HG02623 (cell line): ENCODE data around the gene DPP7.
"Not testable (repeated sequence)": the region's sequence is repeated elsewhere in the genome, so short reads cannot be mapped to it uniquely, and the experiment has no call there.

ENCODE experiments used
- ATAC-seq: cut with Tn5 transposase; IDR thresholded peaks from one replicate; pipeline ENCODE4 v1.9.1; 2021; ENCODE audit warnings: moderate library complexity; ENCODE audit not compliant: unreplicated experiment

DPP7 gene

DNA sequence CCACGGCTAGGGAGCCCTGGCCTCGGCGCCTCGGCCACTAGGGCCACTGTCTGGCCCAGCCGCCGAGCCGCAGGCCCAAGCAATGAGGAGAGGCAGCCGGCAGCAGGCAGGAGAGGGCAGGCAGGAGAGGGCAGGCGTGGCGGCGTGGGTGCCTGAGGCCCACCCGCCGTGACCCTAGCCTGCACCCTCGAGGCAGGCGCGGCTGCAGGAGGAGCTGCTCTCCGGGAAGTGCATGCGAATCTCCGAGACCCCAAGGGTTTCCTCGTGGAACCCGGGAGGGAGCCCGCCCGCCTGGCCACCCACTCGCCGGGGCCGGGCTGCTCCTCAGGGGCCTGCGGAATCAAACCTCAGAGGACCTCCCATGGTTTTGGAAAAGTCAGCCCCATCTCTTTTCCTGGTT lies 33.7 kb upstream of the DPP7 start:
- ATAC-seq: no peak

DNA sequence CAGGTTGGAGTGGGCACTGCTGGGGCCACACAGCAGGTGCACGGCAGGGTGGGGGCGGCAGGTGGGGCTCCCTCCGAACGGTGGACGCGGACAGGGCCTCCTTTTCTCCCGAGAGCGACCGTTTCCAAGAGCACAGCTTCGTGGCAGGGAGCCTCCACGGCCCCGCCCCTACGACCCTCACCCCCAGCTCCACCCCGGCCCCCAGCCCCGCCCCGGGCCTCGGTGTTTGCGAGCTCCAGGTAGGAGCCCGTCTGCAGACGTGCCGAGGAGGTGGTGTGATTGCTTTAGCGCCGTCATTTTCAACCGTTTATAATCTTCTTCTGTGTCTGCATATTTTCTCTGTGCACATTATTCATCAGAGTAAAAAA lies 33.2 kb upstream of the DPP7 start:
- ATAC-seq: no peak

DNA sequence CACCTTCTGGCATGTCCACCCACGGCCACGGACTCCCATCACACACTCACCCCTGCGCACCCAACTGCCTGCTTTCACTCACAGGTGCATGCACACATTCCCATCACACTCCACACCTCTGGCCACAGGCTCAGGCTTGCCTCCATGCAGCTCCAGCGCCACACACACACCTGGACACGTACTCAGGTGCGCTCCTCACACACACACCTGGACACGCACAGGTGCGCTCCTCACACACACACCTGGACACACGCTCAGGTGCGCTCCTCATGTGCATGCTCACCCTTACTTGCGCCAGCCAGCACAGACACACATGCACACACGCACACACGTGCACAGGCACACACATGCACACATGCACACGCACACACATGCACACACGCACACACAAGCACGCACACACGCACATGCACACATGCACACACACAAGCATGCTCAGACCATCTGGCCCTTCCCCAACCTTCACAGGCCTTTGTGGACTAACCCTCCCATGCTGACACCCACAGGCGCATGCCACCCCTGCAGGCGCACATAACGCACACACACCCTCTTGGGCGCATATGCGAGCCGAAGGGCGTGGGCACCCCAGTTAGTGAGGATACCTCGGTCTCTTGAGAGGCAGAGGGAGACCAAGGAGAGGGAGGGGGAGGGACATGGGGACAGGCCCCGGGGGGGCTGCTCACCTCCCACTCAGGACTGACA lies 32.7 kb upstream of the DPP7 start:
- no peak for ATAC-seq

DNA sequence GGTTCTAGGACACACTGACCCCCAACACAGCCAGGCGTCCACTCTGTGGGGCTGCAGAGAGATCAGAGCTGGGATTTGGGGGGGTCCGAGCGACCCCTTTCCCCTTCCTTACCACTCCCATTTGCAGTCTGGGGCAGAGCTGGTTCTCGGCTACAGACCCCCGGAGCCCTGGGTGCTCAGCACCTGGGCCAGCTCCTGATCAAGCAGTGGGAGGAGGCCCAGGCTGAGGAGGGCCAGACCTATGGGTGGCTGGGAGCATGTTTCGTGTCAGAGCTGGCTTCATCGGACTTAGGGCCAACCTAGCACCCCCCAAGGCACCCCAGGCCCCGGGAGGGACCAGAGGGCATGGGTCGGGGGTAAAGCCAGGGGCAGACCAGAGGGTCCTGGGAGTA lies 32.0 kb upstream of the DPP7 start:
- no peak for ATAC-seq

DNA sequence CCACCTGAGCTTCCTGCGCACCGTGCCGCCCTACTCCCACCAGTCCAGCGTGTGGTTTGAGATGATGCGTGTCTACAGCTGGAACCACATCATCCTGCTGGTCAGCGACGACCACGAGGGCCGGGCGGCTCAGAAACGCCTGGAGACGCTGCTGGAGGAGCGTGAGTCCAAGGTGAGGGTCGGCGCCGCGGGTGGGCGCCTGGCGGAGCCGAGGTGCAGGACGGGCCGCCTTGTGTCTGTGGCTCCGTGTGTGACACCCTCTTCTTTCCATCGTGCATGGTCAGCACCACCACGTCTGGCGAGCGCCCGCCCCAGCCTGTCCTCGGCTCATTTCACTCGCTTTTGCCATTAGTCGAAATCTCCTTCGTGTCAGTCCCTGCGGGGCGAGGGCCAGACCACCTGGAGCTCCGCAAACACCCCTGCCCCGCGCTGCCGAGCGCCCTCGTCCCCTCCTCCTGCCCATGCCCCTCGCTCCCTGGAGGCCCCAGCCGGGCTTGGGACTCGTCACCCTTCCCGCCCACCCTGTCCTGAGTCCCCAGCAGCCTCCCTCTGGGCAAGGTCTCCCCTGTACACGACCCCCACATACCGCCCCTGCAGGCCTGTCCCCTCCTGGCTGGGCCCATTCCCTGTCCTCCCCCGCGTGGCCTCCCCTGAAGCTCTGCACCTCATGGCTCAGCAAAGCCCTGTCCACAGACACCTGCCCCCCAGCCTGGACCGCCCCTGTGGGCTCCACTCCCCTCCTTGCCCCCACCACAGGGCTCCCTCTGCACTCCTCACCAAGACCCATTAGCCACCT lies 31.4 kb upstream of the DPP7 start:
- ATAC-seq: no peak

DNA sequence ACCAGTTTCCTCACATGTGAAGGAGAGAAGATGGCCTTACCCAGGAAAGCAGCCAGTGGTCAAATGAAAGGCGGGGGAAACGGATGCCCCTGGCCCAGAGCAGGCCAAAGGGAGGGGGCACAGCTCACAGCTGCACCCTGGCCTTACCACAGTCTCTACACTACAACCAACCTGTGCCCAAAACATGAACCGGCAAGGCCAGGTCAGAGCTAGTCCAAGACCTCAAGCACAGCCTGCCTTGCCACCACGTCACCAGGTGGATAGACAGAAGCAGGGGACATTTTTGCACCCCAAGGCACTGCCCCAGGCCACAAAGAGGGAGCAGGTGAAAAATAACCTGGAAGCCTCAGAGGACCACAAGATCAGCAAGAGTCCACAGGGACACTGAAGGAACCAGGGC lies 28.9 kb upstream of the DPP7 start:
- no peak for ATAC-seq

DNA sequence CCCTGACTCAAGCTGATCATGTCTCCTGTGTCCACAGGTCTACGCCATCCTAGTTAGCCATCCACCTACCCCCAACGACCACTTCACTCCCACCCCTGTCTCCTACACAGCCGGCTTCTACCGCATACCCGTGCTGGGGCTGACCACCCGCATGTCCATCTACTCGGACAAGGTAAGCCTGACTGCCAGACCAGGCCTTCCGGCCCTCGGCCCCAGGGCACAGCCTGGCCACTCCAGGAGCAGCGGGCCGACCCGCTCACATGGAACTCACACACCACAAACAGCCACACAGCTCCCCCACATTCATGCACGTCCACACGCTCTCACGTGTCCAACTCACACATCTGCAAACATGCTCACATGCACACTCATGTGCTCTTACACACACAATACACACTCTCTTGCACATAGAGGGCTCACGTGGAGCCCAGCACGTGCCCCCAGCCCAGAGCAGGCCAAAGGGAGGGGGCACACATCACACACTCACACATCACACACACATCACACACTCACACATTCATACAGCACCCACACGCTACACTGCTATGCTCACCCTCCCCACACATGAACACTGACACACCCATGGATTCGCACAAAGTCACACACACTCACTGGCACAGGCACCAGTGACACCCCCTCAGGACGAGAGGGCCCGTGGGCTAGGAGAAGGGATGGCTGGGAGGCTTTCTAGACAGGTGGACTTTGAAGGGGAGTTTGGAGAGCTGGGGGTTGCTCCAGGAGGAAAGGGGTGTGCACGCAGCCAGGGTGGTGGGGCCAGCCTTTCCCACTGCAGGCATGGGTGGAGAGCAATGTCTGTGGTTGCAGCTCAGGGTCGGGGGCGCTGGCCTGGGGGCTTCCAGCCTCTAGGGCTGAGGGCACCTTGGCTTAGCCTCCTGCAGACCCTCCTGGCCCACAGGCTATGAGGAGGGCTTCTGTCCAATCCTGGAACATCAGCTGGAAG lies 27.7 kb upstream of the DPP7 start:
- no peak for ATAC-seq

DNA sequence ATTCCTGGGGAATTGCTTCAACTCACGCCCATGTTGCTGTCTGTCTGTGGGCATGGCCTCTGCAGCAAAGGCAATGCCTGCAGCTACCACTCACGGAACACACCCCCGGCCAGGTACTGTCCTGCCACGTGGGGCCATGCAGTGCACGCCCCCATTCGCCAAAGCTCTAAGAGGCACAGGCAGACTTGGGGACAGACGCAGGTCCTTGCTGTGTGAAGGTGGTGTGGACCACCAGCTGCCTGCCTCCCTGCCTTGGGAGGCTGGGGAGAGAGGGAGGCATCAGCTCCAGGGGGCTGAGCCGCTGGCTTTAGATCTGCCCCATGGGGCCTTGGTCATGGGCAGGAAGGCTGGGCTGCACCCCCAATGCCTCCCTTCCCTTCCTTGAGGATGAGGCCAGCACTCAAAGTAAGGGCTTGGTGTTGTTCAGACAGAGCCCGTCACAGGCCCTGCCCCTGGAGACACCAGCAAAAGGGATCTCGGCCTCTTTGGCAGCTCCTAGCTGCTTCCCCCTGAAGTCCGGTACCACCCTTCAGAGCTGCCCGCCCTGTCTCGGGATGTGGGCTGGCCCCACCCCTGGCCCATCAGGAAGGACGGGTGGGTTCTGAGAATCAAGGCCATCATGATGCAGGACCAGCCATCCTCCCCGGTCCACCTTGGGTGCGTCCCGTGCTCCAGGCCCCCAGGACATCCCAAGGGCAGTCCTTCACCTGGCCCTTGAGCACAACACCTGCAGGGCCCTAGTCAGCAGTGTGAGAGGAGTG lies 26.7 kb upstream of the DPP7 start:
- no peak for ATAC-seq

DNA sequence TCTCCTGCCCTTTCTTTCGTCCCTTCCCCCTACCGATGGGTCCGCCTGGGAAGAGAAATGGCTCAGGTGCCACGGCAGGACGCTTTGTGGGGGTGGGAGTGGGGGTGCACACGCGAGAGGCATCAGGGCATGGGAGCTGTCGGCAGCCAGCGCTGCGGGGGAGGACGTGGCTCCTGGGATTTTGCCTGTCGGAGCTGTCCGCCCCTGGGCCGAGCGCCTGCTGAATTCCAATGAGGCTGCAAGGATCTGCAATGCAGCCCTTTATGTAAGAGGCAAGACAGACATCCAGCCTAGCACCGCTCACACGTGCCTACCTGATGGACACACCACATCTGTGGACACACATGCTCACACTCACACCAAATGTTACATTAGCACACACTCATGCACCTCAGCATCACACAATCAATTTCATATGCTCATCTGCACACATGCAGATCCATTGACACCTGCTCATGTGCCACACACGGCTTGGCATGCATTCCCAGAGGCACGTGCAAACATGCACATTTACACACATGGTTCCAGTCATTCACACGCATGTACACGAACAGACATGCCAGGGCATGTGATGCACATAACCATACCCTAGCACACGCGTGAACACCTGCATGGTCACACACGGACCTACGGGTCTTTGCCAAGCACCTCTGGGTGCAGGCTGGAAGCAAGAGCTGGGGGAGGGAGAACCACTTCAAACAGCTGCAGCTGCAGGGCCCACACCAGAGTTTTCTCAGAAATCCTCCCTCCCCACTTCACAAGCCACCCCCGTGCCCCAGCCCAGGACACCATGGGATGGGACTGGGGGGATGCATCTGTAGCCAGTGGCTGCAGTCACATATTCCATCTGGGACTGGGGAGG lies 25.8 kb upstream of the DPP7 start:
- ATAC-seq: no peak

DNA sequence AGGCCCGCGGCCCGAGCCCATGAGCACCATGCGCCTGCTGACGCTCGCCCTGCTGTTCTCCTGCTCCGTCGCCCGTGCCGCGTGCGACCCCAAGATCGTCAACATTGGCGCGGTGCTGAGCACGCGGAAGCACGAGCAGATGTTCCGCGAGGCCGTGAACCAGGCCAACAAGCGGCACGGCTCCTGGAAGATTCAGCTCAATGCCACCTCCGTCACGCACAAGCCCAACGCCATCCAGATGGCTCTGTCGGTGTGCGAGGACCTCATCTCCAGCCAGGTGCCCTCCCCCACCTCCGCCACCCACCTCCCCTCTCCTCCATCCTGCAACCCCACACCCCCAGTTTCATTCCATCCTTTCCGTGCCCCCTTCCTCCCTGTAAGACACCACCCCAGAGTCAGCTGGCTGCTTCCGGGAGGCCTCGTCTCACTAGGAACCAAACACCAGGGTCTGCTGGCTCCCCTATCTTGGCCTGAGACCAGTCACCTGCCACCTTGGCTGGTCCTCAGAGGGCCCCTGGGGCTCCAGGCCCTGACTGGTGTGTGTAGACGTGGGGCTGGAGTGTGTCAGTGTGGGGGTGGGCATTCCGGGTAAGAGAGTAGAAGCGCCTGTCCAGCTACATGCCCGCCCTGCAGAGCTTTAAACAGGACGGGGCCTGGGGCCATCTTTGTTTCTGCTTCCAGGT lies 25.1 kb upstream of the DPP7 start:
- ATAC-seq: no peak

DNA sequence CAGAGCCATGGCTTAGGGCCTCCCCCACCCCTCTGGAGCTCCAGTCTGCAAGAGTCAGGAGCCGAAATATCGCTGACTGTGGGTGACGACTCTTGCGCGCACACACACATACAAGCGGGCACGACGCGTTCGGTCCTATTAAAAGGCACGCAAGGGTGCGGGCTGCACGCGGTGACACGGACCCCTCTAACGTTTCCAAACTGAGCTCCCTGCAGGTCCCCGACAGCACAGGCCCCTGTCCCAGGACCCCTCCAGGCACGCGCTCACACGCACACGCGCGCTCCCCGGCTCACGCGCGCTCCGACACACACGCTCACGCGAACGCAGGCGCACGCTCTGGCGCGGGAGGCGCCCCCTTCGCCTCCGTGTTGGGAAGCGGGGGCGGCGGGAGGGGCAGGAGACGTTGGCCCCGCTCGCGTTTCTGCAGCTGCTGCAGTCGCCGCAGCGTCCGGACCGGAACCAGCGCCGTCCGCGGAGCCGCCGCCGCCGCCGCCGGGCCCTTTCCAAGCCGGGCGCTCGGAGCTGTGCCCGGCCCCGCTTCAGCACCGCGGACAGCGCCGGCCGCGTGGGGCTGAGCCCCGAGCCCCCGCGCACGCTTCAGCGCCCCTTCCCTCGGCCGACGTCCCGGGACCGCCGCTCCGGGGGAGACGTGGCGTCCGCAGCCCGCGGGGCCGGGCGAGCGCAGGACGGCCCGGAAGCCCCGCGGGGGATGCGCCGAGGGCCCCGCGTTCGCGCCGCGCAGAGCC lies 24.4 kb upstream of the DPP7 start, which contains the start of gene GRIN1:
TSS of gene GRIN1 (plus strand) at position 433 of the 746 bp plus-strand sequence. CDS start 333 bp downstream, outside the sequence.
- no peak for ATAC-seq

DNA sequence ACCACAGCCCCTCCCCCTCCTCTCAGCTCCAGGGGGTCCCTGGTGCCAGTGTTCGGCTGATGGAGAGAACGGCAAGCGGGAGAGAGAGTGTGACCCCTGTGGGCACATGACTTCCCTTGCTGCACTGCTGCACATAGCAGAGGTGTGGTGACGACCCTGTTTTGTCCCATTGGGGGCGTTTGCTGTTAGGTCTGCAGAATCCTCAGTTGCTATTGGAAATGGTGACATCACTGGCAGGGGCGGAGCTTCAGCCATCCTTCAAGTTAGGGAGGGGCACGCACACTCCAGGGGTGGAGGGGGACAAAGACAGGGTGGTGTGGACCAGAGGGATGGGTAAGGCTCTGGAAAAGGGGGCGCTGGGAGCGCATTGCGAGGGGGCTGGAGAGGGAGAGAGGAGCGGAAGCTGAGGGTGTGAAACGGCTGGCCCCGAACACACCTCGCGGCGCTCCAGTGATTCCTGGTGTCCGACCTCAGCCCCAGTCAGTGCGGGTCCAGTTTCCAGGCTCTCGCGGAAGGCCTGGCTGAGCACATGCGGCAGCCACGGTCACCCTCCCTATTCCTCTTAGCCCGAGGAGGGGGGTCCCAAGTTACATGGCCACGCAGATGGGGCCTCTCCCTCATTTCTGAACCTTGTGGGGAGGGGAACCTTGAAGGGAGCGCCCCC lies 23.7 kb upstream of the DPP7 start:
- no peak for ATAC-seq

DNA sequence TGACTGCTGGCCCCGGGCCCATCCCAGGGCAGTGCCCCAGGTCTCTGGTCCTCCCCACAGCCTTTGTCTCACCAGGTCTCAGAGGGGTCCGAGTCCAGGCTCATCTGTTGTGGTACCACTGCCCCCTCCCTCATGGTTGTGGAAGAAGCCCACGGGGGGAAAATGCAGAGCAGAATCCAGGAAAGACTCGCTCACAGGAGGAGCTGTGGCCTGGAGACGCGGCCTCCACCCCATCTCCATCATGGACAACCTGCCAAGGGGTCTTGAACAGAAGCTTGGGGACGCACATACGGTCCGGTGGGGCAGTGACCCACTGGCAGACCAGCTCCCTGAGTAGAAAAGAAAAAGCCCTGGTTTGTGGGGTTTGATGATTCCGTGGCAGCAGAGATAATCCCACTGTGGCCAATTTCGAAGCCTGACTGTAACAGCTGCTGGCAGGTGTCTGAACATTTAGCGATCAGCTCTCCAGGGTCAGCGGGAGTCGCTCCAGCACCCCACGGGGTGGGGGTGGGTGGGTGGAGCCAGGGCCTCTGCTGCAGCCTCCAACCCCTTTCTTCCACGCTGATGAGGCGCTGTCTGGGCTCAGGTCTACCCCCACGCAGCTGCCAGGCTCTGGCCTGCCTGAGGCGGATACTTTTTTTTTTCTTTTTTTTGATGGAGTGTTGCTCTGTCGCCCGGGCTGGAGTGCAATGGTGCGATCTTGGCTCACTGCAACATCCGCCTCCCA lies 22.5 kb upstream of the DPP7 start:
- no peak for ATAC-seq

DNA sequence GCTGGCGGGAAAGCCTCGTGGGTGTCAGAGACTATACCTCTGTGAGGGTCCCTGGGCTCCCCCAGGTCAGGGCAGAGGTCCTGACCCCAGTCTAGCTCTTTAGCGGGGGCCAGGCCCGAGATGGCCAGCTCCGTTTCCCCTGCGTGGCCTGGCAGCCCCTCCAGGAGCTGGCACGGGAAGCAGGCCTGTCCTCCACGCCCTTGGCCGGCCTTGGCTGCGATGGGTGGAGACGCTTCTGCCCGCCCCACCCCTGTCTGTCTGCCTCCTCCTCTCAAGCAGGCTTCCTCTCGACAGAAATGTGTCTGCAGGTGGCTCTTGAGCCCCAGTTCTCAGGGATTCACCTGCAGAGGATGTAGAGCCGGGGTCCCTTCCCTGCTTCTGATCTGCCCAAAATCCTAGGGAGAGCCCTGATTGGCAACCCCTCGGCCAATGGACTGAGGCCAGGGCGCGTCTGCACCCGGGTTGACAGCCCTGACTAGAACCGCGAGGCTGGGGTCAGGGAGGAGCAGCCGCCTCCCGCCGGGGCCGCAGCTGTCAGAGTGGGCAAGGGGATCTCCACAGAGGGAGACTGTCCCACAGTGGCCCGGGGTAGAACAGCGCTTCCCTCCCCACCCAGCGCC lies 21.8 kb upstream of the DPP7 start:
- ATAC-seq: no peak

DNA sequence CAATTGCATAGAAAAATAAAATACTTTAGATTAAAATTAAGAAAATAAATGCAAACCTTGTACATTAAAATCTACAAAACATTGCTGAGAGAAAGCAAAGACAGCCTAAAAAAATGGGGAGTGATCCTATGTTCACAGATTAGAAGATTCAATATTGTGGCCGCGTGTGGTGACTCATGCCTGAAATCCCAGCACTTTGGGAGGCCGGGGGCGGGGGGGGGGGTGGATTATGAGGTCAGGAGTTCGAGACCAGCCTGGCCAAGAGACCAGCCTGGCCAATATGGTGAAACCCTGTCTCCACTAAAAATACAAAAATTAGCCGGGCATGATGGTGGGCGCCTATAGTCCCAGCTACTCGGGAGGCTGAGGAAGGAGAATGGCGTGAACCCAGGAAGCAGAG lies 20.6 kb upstream of the DPP7 start:
- not testable (repeated sequence) for ATAC-seq

DNA sequence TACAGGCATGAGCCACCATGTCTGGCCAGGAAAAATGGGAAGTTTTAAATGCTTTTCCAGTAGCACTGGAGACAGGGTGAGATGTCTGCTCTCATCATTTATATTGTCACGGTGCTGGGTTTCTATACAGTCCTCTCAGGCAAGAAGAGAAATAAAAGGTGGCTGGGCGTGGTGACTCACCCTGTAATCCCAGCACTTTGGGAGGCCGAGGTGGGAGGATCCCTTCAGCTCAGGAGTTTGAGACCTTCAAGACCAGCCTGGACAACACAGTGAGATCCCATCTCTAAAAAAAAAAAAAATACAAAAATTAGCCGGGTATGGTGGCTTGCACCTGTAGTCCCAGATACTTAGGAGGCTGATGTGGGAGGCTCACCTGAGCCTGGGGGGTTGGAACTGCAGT lies 19.7 kb upstream of the DPP7 start:
- no peak for ATAC-seq
